Stimulated activated CD4-positive, alpha-beta T cell treated with anti-CD3 and anti-CD28 coated beads, Interleukin-4, amount 100 ng/mL, for 48 hours (primary cell): ENCODE data around the gene AOPEP.
"Not testable (repeated sequence)": the region's sequence is repeated elsewhere in the genome, so short reads cannot be mapped to it uniquely, and the experiment has no call there.

ENCODE experiments used
- DNase-seq, 2 donors: peaks; one replicate each; pipeline ENCODE4 v3.0.0-alpha.2; 2020; ENCODE audit warnings: low read depth in 2 of 2

Gene AOPEP

DNA sequence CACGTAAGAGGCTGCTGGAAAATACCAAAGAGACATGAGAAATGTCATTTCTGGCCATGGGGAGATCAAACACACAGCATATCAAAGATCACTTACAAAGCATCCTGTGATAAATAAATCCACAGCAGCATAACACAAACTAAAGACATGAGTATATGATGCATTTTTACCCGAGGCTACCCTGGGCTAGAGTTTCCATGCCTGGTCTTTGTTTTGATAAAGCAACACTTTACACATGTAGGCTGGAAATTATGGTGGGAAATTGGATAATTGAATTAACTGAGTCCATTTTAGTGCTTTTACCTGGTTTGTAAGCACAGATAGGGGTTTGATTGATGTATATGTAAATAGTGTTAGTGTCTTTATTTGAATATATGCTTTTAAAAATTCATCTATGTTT, 288.4 kb downstream of the AOPEP start:
- DNase-seq = no peak

DNA sequence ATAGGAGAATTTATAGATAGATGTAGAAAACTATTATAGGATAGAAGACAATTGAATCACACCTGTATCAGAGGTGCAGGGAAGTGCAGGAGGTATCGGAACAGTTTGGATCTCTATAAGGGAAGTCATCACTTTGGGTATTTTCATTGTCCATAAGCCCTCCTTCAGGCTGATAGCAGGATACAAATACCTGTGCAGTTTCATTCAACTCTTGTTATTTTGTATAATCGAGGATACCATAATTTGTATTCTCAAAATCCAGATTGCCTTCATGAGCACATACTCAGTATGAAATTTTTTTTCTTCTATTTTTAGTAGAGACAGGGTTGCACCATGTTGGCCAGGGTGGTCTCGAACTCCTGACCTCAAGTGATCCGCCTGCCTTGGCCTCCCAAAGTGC, 289.1 kb downstream of the AOPEP start:
- DNase-seq = no peak

DNA sequence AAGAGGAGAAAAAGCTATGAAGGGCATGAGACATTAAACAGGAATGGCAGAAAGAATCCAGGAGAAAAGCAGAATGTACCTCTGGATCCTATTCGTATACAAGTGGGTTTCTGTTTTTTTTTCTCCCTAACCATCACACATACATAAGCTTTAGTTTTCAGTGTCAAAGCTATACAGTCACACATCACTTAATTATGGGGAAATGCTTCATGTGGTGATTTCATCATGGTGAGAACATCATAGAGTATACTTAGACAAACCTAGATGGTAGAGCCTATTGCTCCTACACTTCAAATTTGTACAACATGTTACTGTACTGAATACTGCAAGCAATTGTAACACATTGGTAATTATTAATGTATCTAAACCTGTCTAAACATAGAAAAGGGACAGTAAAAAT, 290.6 kb downstream of the AOPEP start:
- no peak for DNase-seq

DNA sequence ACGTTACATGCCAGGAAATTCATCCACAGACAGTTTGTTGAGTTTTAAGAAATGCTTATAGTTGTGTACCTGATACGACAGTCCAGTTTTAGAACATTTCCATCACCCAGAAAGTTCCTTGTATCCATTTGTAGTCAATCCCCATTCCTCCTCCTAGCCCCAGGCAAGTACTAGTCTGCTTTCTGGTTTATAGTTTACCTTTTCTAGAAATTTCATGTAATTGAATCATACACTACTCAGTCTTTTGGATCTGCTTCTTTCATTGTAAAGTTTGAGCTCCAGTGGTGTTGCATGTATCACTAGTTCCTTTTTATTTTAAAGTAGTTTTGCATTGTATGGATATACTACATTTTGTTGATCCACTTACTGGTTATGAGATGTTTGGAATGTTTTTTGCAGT, 291.2 kb downstream of the AOPEP start:
- no peak for DNase-seq

DNA sequence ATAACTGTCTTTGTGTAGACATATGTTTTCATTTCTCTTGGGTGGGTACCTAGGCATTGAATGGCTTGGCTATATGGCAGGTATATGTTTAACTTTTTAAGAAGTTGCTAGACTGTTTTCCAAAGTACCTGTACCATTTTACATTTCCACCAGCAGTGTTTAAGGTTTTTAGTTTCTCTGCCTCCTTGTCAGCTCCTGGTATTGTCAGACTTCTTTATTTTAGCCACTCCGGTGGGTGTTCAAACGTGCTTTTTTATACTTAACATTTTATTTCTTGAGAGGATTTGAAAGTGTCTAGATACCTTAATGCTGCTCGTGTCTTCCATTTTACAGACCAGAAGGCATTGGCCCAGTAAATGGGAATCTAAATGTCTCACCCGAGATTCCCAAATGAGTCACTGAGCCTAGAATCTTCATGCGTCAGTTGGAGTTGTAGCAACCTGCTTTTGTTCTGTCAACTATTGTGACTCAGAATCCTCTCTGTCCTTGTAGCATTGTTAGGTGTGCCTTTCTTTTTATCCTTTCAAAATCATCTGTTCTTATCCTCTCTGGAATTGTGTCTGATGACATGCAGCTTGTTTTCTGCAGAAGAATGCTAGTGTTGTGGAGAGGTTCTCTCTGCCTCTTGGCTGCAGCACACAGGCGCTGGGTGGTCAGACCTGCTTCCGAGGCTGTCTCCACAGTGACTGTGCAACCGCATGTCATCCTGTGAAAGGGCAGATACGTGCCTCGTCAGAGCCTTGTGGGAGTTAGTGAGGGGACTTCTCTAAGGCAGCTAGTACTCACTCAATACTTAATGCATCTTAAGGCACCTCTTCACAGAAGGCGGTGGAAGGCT, 291.8 kb downstream of the AOPEP start:
- no peak for DNase-seq

DNA sequence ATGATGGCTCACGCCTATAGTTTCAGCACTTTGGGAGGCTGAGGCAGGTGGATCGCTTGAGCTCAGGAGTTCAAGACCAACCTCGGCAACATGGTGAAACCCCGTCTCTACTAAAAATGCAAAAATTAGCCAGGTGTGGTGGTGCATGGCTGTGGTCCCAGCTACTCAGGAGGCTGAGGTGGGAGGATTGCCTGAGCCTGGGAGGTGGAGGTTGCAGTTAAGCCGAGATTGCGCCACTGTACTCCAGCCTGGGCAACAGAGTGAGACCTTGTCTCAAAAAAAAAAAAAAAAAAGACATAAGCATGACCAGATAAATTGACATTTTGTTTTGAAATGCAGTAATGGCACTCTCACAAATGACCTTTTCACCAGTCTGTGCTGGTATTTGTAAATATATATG, 294.1 kb downstream of the AOPEP start:
- DNase-seq = not testable (repeated sequence)

DNA sequence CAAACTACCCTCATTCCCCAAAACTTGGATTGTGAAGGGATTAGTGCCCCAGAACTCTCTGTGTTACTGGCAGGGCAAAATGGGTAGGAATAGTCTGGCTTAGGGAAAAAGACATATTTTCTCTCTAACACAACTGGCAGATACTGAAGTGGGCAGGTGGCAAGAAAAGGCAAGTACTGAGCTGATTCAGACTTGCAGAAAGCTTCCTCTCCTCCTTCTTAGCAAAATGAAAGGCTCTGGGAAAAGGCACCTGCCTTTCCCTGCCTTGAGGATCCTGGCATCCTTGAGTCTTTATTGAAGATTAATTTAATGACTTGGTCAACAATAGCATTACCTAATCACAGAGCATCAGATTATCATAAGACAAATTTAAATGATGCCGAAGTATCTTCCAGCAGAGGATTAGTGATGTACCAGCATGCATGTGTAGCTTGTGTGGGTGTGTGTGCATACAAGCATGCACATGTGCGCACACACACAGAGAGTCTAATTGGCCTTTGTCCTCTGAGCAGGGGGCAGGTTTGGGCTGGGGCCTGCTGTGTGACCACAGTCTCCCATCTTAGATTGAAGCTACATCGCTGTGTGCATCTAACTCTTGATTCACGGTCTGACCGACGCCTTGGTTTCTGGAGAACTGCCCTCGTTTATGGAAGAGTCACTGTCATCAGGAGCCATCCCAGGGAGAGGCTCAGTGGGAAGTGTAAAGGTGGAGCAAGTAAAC, 294.8 kb downstream of the AOPEP start:
- DNase-seq = no peak

DNA sequence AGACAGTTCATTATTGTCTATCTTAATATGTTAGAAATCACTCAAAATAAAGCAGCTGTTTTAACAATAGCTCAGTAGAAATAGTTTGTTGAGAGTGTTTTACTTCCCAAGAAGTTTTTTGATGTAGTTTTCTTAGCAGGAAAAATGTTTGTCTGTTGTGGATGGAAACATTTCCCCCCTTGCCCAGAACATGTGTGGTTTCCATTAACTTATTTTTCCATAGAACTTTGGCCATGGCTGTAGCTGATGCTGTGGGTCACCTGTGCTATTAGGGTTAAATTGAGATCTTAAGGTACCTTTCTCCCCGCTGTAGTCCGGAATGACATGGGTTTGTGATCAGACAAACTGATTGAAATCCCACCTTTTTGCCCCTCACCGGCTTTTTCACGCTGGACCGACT, 296.2 kb downstream of the AOPEP start:
- DNase-seq = no peak

DNA sequence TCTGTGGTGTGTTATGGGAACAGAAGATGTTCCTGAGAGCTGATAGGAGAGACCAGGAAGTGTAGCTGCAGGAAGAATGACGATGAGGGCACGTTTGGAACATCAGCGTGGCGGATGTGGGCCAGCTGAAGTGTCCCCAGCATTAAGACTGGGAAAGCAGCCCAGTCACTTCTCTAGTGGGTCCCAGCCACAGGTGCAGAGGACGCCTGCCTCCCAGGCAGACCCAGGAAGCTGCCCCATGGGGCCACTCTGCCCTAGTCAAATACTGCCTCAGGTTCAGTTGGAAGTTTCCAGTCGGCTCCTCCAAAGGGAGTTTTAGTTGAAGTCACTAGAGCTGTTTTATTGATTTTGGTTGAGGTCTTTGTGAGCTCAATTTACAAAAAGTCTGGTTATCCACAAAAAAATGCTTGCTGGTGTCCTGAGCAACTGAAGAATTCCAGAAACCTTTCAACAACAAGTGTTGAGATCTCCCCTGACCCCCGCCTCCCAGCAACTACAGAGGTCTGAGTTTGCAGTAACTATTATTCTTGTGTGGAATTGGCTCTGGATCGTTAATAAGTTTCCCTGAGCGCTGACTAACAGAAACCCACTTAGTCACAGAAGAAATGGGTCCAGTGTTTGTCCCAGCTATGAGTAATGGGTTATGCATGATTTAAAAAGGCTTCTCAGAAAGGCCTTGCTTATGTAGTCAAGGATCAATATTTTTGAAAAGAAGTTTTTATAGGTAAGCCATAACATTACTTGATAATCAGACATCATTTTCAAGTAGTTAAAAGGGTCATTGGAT, 296.9 kb downstream of the AOPEP start:
- DNase-seq = no peak

DNA sequence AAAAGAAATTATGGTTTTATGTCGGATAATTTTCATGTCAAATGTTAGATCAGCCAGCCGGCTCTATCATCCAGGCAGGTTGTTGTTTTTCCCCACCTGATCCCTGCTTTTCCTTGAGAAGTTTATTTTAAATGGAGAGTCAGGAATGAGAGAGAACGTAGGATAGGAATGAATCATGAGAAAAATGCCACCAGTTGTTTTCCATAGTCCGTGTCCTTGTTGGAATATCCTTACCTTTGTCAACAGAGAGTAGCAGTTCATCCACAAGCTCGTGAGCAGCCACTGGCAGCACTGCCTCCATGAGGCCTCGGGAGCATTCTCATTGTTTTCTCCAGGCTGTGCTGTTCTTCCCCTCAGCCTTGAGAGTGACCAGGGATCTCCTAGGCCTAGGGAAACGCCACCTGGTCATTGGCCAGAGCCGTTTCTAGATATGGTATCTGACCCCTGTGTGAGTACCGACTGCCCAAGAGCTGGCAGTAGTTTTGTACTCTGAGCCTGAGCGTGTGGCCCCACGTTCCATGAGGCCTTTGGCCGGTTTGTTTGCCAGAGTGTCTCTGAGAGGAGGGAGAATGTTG, 297.7 kb downstream of the AOPEP start:
- DNase-seq = no peak

DNA sequence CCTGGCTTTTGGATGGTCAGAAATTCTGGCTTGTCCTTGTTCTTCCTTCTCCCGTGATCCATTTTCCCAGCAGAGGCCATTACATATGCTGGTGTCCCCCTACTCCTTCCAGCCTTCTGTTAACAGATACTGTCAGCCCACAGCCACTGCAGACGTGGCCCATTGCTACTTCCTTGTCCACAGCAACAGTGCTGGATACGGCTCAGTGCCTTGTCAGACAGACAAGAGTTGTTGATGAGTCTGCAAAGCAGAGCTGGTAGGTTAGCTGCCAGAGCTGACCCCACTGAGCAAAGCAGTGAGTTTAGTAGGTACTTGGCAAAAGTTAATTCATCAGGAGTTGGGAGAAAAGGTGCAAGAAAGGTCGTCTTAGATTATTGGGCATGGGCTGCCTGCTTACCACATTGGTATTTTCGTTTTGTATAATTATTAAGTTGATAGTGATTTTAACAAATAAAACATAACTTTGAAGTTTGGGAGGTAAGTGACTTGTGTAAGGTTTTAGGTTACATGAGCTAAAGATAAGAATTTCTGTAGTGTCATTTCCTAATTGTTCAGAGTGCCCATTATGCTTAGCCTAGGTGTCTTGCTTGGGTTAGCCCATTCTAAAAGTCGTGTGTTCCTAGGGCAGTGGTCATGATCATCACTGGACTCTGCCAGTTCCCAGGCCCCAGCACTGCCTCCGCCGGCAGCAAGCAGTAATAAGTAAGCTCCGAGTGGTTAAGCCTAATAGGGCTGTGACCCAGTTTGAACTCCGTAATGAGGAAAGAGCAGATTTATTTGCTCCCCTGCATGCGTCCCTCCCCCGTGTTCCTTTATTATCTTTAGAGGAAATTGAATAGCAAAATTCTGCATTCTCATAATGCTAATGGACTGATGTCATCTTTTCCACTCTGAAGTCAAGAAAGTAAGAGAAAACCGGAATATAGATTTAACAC, 299.0 kb downstream of the AOPEP start:
- DNase-seq = no peak

DNA sequence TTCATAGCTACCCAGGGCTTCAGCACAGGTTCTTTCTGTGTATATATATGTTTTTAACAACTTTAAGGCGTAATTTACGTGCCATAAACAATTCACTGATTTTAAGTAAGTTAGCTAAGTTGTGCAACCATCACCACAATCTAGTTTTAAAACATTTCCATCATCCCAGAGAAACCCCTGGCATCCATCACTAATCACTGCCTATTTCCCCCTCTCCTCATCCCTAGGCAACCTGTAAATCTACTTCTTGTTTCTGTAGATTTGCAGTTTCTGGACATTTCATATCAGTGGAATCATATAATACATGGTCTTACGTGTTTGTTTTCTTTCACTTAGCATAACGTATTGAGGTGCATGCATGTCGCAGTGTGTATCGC, 299.6 kb downstream of the AOPEP start:
- DNase-seq = no peak

DNA sequence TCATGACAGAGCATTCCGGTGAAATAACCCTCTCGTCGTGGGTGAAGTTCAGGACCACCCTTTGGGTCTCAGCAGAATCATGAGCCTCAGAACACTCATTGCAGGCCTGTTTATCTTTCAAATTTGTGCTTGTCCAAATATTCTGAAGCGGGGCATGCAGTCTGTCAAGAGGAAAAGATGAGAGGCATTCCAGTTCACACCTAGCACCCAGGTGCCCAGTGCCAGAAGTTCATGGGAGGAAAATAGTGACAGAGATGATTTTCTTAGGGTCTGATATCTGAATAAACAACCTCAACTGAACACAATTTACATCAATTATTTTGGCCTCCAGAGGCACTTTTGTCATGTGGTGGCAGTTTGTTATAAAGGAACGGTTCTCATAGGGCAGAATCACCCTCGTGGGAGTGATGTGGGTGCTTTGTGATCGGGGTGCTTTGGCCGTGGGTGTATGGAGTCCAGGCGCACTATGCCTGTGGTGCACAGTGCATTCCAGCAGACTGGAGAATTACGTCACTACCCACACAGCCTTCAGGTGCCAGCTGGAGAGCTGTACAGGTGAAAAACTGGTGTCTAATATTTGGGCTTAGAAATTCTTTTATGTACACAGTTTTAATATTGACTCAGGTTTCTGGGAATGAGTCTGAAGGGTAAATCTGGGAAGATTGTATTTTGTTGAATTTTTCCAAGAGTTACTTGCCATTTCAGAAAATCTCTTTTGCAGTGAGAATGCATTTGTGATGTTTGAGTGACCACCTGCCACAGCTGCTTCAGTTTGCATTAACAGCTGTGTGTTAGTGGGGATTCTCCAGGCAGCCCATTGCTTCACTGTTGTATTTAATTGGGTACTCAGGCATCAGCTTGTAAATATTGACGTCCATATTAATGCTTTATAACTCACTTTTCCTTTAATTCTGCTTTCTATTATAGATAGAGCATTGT, 301.7 kb downstream of the AOPEP start:
- no peak for DNase-seq

DNA sequence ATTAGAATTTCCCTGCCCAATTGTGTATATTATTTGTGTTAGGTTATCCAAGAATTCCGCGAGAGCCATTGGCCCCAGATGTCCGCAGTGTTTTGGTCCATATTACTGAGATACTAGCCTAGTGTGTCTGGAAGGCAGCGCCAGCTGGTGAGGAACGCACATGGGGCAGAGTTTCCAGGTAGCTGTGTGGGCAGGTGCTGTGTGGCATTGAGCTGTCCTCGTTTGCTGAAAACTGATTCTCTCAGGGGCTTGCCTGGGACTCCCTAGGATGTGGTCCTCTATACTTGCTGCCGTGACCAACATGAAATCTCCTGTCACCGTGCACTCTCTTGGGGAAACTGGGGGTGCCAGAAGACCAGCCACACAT, 302.3 kb downstream of the AOPEP start:
- no peak for DNase-seq

DNA sequence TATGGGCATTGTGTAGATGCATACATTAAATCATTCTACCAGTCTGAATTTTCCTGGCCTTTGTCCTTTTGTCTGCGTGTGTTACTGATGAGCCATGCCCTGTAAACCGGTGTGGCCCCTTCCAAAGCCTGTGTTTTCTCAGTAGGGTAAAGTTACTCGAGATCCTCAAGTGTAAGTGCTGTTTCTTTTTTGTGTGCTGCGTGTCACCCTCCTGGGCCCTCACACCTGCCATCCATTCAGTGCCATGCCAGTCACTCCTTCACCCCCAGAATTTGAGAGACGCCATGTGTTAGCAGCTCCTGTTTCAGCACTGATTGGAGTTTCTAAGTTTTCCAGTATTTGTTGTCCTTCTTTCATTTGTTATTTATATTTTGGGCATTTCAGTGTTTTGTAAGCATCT, 302.8 kb downstream of the AOPEP start:
- DNase-seq = no peak

DNA sequence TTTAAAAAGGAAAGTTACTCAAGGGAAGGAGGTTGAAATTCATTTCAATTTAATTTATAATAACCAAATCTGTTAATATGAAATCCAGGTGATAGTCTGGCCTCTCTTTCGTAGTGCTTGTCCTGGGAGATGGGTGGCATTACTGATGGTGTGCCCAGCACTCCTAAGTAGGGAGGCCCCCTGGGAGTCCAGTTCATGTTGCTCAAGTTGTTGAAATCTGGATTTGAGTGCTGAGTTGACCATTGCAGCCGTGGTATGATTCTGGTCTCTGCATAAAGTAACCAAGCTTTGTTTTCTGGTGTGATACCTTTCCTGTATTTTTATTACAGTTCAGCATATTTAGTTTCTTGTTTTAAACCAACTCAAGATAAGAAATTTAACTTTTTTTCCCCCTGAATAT, 303.2 kb downstream of the AOPEP start:
- DNase-seq = no peak

DNA sequence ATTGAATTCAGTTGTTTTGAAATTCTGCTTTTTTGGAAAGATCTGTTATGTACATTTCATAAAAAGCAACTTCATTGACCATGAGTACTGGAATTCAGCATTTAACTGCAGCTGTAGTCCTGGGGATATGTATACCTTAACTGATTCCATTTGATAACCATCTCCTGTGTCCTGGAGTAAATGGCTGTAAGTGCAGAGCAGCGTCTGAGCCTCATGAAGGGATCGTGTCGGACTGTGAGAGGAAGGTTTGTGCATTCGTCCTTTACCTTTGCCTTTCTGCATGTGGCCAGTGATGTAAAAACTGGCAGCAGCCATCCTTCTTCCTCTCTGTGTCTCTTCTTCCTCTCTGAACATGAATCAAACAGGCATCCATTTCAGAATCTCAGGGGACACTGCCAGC, 303.8 kb downstream of the AOPEP start:
- DNase-seq = no peak

DNA sequence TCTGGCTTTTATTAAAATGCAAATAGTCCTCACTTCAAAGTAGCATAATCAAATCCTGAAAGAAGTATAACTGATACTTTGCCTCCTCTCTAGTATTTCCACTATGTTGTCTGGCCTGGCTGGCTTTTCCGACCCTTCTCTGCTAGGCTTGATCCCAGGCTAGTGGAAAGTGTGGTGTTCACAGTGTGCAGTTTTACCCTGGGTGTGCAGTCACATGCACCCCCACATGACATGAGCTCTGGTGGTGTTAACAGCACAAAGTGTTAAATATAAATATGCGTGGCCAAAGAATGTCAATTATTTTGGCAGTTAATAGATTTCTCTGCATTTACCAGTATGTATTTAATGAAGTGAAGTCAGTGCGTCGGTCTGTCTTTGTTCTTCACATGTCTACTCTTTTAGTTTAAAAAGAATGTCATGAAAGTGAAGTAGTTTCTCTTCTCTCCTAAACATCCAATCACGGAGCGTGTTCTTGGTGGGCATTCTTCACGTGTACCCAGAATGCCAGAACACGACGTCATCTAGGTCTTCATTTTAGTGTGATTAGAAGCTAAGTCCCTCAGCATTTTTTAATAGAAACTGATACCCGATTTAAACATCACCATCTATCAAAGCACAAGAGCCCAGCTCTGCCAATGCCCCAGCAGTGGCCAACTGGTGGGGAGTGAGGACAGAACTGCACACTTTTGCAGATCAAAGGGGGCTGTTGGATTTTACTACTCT, 304.6 kb downstream of the AOPEP start:
- no peak for DNase-seq

DNA sequence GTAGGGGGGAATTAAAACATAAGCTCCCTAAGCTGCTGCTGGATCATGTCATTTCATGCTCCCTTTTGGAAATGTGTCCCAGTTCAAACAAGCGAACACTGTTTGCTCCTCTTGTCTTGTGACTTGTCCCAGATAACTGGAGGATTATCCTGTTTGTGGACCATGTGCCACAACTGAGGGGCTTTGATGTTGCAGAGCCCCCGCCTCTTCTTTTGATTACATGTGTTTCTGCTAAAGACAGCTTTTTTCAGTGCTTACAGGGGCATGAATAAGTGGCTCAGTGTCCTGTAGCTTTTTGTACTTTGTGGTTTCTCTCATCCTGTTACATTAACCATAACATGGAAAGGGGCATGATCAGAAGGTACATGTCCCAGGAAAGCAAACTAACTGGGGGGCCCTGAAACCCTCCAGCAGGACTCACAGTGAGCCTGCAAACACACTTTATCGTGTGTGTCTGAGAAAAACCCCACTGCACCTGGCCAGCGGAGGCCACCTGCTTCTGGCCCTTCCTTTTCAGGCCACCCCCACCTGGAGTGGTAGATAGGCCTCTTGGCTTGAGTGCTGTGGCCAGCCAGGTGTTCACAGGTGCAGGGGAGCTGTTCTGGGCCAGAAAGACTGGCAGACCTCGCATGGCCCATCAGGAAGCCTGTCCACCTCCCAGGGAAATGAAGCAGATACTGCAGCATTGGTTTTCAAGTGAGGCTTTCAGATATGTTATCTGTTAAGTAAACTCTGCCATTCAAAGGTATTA, 305.4 kb downstream of the AOPEP start:
- DNase-seq = no peak
